Adrenal gland (tissue), 5 donors: Measurements from ENCODE around the gene C1QTNF9.

Source experiments
- POLR2A ChIP-seq, 2 donors: fragments of 450-650 bp; IDR thresholded peaks; one replicate each; pipeline ENCODE4 v1.6.1; 2017; ENCODE audit warnings: antibody characterized with exemption in 2 of 2, mild to moderate bottlenecking in 2 of 2, moderate library complexity in 1 of 2
- TF ChIP-seq, protein P1 (sequence below), 6 experiments: fragments of 450-650 bp in 4 of 6; fragments of 200-600 bp in 2 of 6; sonication (generic) in 1 of 6; IDR thresholded peaks; 1 replicate in 5 of 6; 2 replicates in 1 of 6; pipeline versions ENCODE4 v1.5.1 to v1.8.0; 2016 to 2021; ENCODE audit warnings: antibody characterized with exemption in 6 of 6, mild to moderate bottlenecking in 2 of 6, moderate library complexity in 1 of 6
- donor health status: DM: no; HTN: no; CAD: no.

DNA sequence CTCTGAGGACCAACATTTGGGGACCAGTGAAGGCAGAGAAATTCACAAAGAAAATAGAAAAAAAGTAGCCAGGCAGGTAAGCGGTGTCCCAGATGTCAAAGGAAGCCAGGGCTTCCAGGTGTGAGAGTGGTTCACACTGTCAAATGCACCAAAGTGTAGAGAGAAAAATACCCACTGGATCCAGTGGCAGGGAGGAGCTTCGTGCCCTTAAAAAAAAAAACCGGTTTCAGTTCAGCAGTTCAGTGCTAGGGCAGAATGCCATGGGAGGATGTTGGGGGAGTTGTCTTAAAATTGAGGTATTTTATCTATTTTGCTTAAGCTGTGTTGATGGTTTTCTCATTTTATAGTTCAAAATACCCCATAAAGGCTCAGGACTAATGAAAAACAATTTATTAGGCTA lies 47.8 kb upstream of the C1QTNF9 start:
- TF ChIP-seq, protein P1, sequence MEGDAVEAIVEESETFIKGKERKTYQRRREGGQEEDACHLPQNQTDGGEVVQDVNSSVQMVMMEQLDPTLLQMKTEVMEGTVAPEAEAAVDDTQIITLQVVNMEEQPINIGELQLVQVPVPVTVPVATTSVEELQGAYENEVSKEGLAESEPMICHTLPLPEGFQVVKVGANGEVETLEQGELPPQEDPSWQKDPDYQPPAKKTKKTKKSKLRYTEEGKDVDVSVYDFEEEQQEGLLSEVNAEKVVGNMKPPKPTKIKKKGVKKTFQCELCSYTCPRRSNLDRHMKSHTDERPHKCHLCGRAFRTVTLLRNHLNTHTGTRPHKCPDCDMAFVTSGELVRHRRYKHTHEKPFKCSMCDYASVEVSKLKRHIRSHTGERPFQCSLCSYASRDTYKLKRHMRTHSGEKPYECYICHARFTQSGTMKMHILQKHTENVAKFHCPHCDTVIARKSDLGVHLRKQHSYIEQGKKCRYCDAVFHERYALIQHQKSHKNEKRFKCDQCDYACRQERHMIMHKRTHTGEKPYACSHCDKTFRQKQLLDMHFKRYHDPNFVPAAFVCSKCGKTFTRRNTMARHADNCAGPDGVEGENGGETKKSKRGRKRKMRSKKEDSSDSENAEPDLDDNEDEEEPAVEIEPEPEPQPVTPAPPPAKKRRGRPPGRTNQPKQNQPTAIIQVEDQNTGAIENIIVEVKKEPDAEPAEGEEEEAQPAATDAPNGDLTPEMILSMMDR (IDR thresholded peaks at IDR 0.05): no peak
- TF ChIP-seq POLR2A (IDR thresholded peaks at IDR 0.05): no peak
